ENCODE data around the gene RAB30. TPM values are rescaled to one million over a fixed set of nuclear protein-coding genes. Genes with fewer than 3 reads are reported as not detected.
"Not testable (repeated sequence)": the region's sequence is repeated elsewhere in the genome, so short reads cannot be mapped to it uniquely, and the experiment has no call there.

The RAB30 gene
- total RNA-seq, 4 donors from 2014 or later: 12.4 to 113 (median 48.4) TPM

DNA sequence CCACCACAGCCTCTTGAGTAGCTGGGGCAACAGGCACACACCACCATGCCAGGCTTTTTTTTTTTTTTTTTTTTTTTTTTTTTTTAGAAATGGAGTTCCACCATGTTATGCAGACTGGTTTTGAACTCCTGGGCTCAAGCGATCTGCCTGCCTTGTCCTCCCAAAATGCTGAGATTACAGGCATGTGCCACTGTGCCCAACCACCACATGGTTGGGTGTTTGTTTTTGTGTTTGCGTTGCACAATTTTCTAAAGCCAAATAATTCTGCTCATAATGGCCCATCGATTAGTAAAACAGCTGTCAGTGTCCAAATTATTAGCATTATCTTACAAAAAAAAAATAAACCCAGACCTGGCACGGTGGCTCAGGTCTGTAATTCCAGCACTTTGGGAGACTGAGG lies 104.3 kb downstream of the RAB30 start:
- intact Hi-C loops (cut with DNase I; ENCODE audit: low total_unique reads): no loop called here
- DNase-seq: no peak
- H3K4me3 ChIP-seq: no peak overlapping the region
- H3K9me3 ChIP-seq: no peaks in the 10 kb centered on the region
- no peaks in the 10 kb centered on the region for H3K4me1 ChIP-seq
- TF ChIP-seq, protein P1, sequence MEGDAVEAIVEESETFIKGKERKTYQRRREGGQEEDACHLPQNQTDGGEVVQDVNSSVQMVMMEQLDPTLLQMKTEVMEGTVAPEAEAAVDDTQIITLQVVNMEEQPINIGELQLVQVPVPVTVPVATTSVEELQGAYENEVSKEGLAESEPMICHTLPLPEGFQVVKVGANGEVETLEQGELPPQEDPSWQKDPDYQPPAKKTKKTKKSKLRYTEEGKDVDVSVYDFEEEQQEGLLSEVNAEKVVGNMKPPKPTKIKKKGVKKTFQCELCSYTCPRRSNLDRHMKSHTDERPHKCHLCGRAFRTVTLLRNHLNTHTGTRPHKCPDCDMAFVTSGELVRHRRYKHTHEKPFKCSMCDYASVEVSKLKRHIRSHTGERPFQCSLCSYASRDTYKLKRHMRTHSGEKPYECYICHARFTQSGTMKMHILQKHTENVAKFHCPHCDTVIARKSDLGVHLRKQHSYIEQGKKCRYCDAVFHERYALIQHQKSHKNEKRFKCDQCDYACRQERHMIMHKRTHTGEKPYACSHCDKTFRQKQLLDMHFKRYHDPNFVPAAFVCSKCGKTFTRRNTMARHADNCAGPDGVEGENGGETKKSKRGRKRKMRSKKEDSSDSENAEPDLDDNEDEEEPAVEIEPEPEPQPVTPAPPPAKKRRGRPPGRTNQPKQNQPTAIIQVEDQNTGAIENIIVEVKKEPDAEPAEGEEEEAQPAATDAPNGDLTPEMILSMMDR (IDR thresholded peaks at IDR 0.05): no peak
- no peak for TF ChIP-seq POLR2A (IDR thresholded peaks at IDR 0.05)
- no peaks in the 10 kb centered on the region for H3K27me3 ChIP-seq
- no peak overlapping the region for H3K27ac ChIP-seq
- no peaks in the 10 kb centered on the region for H3K36me3 ChIP-seq

DNA sequence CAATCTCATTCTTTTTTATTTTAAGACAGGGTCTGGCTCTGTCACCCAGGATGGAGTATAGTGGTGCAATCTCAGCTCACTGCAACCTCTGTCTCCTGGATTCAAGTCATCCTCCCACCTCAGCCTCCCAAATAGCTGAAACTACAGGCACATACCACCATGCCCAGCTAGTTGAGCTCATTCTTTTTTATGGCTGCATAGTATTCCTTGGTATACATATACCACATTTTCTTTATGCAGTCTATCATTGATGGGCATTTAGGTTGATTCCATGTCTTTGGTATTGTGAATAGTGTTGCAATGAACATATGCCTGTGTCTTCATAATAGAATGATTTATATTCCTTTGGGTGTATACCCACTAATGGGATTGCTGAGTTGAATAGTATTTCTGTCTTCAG lies 109.7 kb downstream of the RAB30 start:
- H3K4me1 ChIP-seq; intact Hi-C loops (cut with DNase I; ENCODE audit: low total_unique reads): not testable (repeated sequence)

DNA sequence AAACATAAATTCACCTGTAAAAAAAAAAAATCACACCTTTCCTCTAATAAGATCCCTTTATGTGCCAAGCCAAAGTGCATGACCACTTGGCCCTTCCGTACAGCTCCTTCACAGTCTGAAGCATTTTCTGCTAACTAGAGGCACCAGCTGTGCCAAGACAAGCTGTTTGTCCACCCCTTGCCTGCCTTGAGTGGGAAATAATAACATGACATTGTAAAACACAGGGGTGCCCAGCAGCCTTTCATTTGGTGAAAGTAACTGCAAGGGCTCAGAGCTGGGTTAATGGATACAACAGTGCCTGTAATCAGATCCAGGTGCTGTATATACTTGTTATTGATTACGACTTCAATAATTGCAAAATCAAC lies 110.9 kb downstream of the RAB30 start:
- TF ChIP-seq POLR2A (IDR thresholded peaks at IDR 0.05): no peak
- TF ChIP-seq, protein P1 (IDR thresholded peaks at IDR 0.05): no peak
- Histone ChIP-seq H3K4me1 (no peaks in the 10 kb centered on the region), H3K9me3 (no peaks in the 10 kb centered on the region), H3K36me3 (no peaks in the 10 kb centered on the region), H3K4me3 (no peak overlapping the region), H3K27ac (no peak overlapping the region), H3K27me3 (no peaks in the 10 kb centered on the region)
- DNase-seq: no peak
- intact Hi-C loops (cut with DNase I; ENCODE audit: low total_unique reads): no loop called here

More for the DNA sequence above, 109.7 kb downstream of the RAB30 start:
- H3K27ac ChIP-seq, H3K4me3 ChIP-seq, H3K36me3 ChIP-seq, DNase-seq, H3K9me3 ChIP-seq, H3K27me3 ChIP-seq: not testable (repeated sequence)

DNA sequence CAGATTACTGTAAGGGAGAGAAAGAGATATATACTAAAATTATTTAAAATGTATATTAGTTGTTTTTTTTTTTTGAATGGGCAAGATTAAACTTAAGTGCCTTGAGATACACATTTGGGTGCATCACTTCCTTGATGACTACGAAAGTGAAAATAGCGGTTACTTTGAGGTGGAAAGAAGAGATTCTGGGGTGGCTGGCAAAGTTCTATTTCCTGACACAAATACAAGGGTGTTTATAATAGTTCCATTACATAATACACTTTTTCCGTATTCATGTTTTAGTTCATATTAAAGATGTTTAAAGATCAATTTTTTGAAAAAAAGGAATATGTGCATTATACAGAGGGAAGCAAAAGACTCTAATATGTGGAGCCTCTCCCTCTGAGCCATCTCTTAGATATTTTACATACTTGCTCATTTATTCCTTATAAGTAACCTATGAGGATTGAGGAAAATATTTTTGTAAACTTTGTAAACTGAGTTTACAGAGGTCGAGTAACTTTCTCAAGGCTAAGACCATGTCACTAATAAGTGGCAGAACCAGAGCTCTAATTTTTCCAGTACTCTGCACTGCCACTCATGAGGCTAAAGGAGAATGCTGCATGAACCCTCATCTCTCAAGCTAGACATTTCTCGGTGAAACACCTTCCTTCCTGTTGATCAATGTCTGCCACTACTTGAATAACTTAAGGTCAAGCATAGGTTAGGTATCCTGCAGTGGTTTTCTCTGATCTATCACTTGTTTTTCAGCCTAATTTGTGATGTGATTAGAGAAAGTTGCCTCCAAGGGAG lies 111.5 kb downstream of the RAB30 start:
- intact Hi-C loops (cut with DNase I; ENCODE audit: low total_unique reads): no loop called here
- no peaks in the 10 kb centered on the region for H3K9me3 ChIP-seq
- no peak for TF ChIP-seq POLR2A (IDR thresholded peaks at IDR 0.05)
- TF ChIP-seq, protein P1 (IDR thresholded peaks at IDR 0.05): no peak
- no peak overlapping the region for H3K4me3 ChIP-seq
- H3K27me3 ChIP-seq: no peaks in the 10 kb centered on the region
- H3K36me3 ChIP-seq: no peaks in the 10 kb centered on the region
- H3K4me1 ChIP-seq: no peaks in the 10 kb centered on the region
- DNase-seq: no peak
- H3K27ac ChIP-seq: no peak overlapping the region

DNA sequence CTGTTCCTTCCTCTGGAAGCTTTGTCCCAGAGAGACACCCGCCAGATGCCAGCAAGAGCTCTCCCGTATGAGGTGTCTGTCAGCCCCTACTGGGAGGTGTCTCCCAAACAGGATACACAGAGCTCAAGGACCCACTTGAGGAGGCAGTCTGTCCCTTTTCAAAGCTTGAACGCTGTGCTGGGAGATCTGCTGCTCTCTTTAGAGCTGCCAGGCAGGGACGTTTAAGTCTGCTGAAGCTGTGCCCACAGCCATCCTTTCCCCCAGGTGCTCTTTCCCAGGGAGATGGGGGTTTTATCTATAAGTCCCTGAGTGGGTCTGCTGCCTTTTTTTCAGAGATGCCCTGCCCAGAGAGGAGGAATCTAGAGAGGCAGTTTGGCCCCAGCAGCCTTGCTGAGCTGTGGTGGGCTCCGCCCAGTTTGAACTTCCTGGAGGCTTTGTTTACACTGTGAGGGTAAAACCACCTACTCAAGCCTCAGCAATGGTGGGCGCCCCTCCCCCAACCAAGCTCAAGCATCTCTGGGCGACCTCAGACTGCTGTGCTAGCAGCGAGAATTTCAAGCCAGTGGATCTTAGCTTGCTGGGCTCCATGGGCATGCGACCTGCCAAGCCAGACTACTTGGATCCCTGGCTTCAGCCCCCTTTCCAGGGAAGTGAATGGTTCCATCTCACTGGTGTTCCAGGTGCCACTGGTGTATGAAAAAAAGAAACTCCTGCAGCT lies 115.8 kb downstream of the RAB30 start:
- intact Hi-C loops (cut with DNase I; ENCODE audit: low total_unique reads); H3K4me1 ChIP-seq; DNase-seq; H3K27me3 ChIP-seq; H3K36me3 ChIP-seq; H3K9me3 ChIP-seq; H3K4me3 ChIP-seq; H3K27ac ChIP-seq: not testable (repeated sequence)

DNA sequence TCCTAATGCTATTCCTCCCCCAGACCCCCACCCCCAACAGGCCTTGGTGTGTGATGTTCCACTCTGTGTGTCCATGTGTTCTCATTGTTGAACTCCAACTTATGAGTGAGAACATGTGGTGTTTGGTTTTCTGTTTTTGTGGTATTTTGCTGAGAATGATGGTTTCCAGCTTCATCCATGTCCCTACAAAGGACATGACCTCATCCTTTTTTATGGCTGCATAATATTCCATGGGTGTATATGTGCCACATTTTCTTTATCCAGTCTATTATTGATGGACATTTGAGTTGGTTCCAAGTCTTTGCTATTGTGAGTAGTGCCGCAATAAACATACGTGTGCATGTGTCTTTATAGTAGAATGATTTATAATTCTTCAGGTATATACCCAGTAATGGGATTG lies 121.2 kb downstream of the RAB30 start:
- H3K27me3 ChIP-seq; intact Hi-C loops (cut with DNase I; ENCODE audit: low total_unique reads); DNase-seq; H3K4me3 ChIP-seq; H3K9me3 ChIP-seq; H3K27ac ChIP-seq; H3K4me1 ChIP-seq; H3K36me3 ChIP-seq: not testable (repeated sequence)
